HL-60 (cell line): ENCODE results near the gene PRICKLE4.
A peak's percentile ranks its signal among the peaks of the same experiment; 100 is the strongest.
"Not testable (repeated sequence)": the region's sequence is repeated elsewhere in the genome, so short reads cannot be mapped to it uniquely, and the experiment has no call there.

Experiments
- DNase-seq, 2 experiments: peaks; one replicate each; pipeline ENCODE4 v3.0.0-alpha.2; 2010 to 2020; ENCODE audit warnings: low read depth in 1 of 2, low spot score in 1 of 2
- H3K27ac ChIP-seq: fragments of 250-450 bp; sonication (Bioruptor Pico); replicated peaks from 2 replicates; pipeline ENCODE4 v1.5.1; 2020; ENCODE audit warnings: mild to moderate bottlenecking, moderate library complexity
- H3K27me3 ChIP-seq: fragments of 250-450 bp; sonication (Bioruptor Pico); 2 replicates; pipeline ENCODE4 v1.5.1; 2021; ENCODE audit warnings: mild to moderate bottlenecking, moderate library complexity; ENCODE audit not compliant: insufficient read depth, poor library complexity, severe bottlenecking
- H3K4me3 ChIP-seq: replicated peaks from 2 replicates; pipeline ENCODE4 v1.5.1; 2011; ENCODE audit warnings: mild to moderate bottlenecking, control low read depth, low read length; ENCODE audit not compliant: insufficient read depth
- GABPA ChIP-seq: IDR thresholded peaks from 2 replicates; pipeline ENCODE4 v1.6.1; 2012; ENCODE audit warnings: low read depth
- POLR2AphosphoS5 ChIP-seq: IDR thresholded peaks from 2 replicates; pipeline ENCODE4 v1.6.1; 2012; ENCODE audit warnings: low read depth
- SPI1 ChIP-seq: IDR thresholded peaks from 2 replicates; pipeline ENCODE4 v1.6.1; 2012; ENCODE audit warnings: low read depth, mild to moderate bottlenecking, borderline replicate concordance
- TF ChIP-seq, protein P1 (sequence below): IDR thresholded peaks from one replicate; pipeline ENCODE4 v1.5.1; 2011; ENCODE audit warnings: low read length, control low read depth, inconsistent platforms; ENCODE audit not compliant: insufficient read depth
- TF ChIP-seq, protein P2 (sequence below): IDR thresholded peaks from 2 replicates; pipeline ENCODE4 v1.6.1; 2012; ENCODE audit warnings: low read depth; ENCODE audit not compliant: insufficient replicate concordance

Gene PRICKLE4

GRCh38 chr6:41763470-41763869, 17.1 kb upstream of the PRICKLE4 start:
- Histone ChIP-seq H3K27ac (no peak overlapping the region), H3K27me3 (no peaks in the 10 kb centered on the region), H3K4me3 (no peak overlapping the region)
- DNase-seq: no peak
- TF ChIP-seq GABPA (no peak), POLR2AphosphoS5 (no peak), SPI1 (no peak)
- TF ChIP-seq, protein P1, sequence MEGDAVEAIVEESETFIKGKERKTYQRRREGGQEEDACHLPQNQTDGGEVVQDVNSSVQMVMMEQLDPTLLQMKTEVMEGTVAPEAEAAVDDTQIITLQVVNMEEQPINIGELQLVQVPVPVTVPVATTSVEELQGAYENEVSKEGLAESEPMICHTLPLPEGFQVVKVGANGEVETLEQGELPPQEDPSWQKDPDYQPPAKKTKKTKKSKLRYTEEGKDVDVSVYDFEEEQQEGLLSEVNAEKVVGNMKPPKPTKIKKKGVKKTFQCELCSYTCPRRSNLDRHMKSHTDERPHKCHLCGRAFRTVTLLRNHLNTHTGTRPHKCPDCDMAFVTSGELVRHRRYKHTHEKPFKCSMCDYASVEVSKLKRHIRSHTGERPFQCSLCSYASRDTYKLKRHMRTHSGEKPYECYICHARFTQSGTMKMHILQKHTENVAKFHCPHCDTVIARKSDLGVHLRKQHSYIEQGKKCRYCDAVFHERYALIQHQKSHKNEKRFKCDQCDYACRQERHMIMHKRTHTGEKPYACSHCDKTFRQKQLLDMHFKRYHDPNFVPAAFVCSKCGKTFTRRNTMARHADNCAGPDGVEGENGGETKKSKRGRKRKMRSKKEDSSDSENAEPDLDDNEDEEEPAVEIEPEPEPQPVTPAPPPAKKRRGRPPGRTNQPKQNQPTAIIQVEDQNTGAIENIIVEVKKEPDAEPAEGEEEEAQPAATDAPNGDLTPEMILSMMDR: no peak
- TF ChIP-seq, protein P2, sequence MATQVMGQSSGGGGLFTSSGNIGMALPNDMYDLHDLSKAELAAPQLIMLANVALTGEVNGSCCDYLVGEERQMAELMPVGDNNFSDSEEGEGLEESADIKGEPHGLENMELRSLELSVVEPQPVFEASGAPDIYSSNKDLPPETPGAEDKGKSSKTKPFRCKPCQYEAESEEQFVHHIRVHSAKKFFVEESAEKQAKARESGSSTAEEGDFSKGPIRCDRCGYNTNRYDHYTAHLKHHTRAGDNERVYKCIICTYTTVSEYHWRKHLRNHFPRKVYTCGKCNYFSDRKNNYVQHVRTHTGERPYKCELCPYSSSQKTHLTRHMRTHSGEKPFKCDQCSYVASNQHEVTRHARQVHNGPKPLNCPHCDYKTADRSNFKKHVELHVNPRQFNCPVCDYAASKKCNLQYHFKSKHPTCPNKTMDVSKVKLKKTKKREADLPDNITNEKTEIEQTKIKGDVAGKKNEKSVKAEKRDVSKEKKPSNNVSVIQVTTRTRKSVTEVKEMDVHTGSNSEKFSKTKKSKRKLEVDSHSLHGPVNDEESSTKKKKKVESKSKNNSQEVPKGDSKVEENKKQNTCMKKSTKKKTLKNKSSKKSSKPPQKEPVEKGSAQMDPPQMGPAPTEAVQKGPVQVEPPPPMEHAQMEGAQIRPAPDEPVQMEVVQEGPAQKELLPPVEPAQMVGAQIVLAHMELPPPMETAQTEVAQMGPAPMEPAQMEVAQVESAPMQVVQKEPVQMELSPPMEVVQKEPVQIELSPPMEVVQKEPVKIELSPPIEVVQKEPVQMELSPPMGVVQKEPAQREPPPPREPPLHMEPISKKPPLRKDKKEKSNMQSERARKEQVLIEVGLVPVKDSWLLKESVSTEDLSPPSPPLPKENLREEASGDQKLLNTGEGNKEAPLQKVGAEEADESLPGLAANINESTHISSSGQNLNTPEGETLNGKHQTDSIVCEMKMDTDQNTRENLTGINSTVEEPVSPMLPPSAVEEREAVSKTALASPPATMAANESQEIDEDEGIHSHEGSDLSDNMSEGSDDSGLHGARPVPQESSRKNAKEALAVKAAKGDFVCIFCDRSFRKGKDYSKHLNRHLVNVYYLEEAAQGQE: no peak

- not testable (repeated sequence) for H3K27ac ChIP-seq, H3K27me3 ChIP-seq, H3K4me3 ChIP-seq, DNase-seq
Observed at GRCh38 chr6:41766043-41766664, 14.4 kb upstream of the PRICKLE4 start.

DNA sequence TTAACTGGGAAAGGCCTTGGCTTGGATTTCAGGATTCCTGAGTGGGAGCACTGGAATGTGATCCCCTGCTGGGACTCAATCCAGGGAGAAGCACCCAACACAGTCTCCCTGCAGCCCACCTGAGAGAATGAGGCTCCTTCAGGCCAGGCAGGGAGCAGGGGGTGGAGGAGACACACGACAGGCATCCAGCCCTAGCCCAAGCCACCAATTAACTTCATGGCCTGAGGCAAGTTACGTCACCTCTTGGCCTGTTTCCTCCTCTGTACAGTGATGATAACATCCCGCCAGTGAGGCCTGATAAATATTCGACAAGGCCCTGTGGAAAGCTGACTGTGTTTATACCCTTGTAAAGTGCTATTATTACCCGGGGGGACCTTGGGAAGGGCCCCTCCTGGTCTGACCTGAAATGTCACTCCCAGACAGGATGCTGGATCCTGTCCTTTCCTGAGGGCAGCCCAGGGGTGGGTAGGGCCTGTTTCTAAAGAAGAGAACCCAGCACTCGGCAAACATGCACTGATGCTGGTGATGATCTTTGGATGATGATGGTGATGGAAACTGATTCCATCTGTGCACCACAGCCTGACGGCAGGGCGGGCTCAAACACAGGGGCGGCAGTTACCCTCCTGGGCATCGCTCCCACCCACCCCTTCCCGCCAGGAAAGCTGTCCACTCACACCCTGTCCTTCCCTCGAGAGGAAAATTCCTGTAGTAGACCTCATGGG, 13.3 kb upstream of the PRICKLE4 start:
- TF ChIP-seq, protein P1: no peak
- TF ChIP-seq, protein P2: no peak
- TF ChIP-seq GABPA (no peak), POLR2AphosphoS5 (no peak), SPI1 (no peak)
- Histone ChIP-seq H3K27ac (no peak overlapping the region), H3K4me3 (no peak overlapping the region), H3K27me3 (no peaks in the 10 kb centered on the region)
- peak in 1 of 2 experiments; percentile 56 for DNase-seq

- TF ChIP-seq, protein P2: no peak
- TF ChIP-seq, protein P1: no peak
- no peak for TF ChIP-seq POLR2AphosphoS5
- TF ChIP-seq GABPA: no peak
- TF ChIP-seq SPI1: no peak
- Histone ChIP-seq H3K27ac (no peak overlapping the region), H3K27me3 (no peaks in the 10 kb centered on the region), H3K4me3 (no peak overlapping the region)
- DNase-seq: no peak
Observed at GRCh38 chr6:41768545-41769308, 11.9 kb upstream of the PRICKLE4 start.
